ENCODE results near the gene CMYA5. TPM values are rescaled to one million over a fixed set of nuclear protein-coding genes. Genes with fewer than 3 reads are reported as not detected.

The CMYA5 gene
- total RNA-seq, 1 donor from 2014 or later, result 0.74 TPM

- H3K4me1 Mint-ChIP-seq (ENCODE audit: low read depth, unreplicated experiment), result no peaks in the 10 kb centered on the region
- H3K9me3 Mint-ChIP-seq (ENCODE audit: unreplicated experiment), result no peaks in the 10 kb centered on the region
- H3K27me3 Mint-ChIP-seq (ENCODE audit: unreplicated experiment), result no peaks in the 10 kb centered on the region
- no peak overlapping the region for H3K27ac Mint-ChIP-seq (ENCODE audit: unreplicated experiment)
- no peaks in the 10 kb centered on the region for H3K36me3 Mint-ChIP-seq (ENCODE audit: unreplicated experiment)
- TF ChIP-seq CTCF (IDR thresholded peaks at IDR 0.05; ENCODE audit: partially characterized antibody, unreplicated experiment), result no peak
- no peak overlapping the region for H3K4me3 Mint-ChIP-seq (ENCODE audit: unreplicated experiment)
- no peak for DNase-seq
These were observed 137.6 kb downstream of the CMYA5 start for GRCh38 chr5:79827159-79827629.

GRCh38 chr5:79829260-79829659 lies 139.6 kb downstream of the CMYA5 start:
- H3K4me1 Mint-ChIP-seq (ENCODE audit: low read depth, unreplicated experiment), result no peaks in the 10 kb centered on the region
- H3K9me3 Mint-ChIP-seq (ENCODE audit: unreplicated experiment), result no peaks in the 10 kb centered on the region
- no peak overlapping the region for H3K4me3 Mint-ChIP-seq (ENCODE audit: unreplicated experiment)
- peak; percentile 58 for DNase-seq
- no peak overlapping the region for H3K27ac Mint-ChIP-seq (ENCODE audit: unreplicated experiment)
- H3K27me3 Mint-ChIP-seq (ENCODE audit: unreplicated experiment), result no peaks in the 10 kb centered on the region
- H3K36me3 Mint-ChIP-seq (ENCODE audit: unreplicated experiment), result no peaks in the 10 kb centered on the region
- peak; percentile 64 for TF ChIP-seq CTCF (IDR thresholded peaks at IDR 0.05; ENCODE audit: partially characterized antibody, unreplicated experiment)

- no peak overlapping the region for H3K4me3 Mint-ChIP-seq (ENCODE audit: unreplicated experiment)
- TF ChIP-seq CTCF (IDR thresholded peaks at IDR 0.05; ENCODE audit: partially characterized antibody, unreplicated experiment), result no peak
- no peak for DNase-seq
- H3K36me3 Mint-ChIP-seq (ENCODE audit: unreplicated experiment), result no peaks in the 10 kb centered on the region
- H3K27ac Mint-ChIP-seq (ENCODE audit: unreplicated experiment), result no peak overlapping the region
- no peaks in the 10 kb centered on the region for H3K4me1 Mint-ChIP-seq (ENCODE audit: low read depth, unreplicated experiment)
- no peaks in the 10 kb centered on the region for H3K9me3 Mint-ChIP-seq (ENCODE audit: unreplicated experiment)
- no peaks in the 10 kb centered on the region for H3K27me3 Mint-ChIP-seq (ENCODE audit: unreplicated experiment)
These were observed 142.0 kb downstream of the CMYA5 start for GRCh38 chr5:79831381-79832309.

GRCh38 chr5:79832911-79833310 lies 143.3 kb downstream of the CMYA5 start:
- DNase-seq, result no peak
- no peaks in the 10 kb centered on the region for H3K27me3 Mint-ChIP-seq (ENCODE audit: unreplicated experiment)
- H3K9me3 Mint-ChIP-seq (ENCODE audit: unreplicated experiment), result no peaks in the 10 kb centered on the region
- H3K36me3 Mint-ChIP-seq (ENCODE audit: unreplicated experiment), result no peaks in the 10 kb centered on the region
- no peak for TF ChIP-seq CTCF (IDR thresholded peaks at IDR 0.05; ENCODE audit: partially characterized antibody, unreplicated experiment)
- no peaks in the 10 kb centered on the region for H3K4me1 Mint-ChIP-seq (ENCODE audit: low read depth, unreplicated experiment)
- H3K4me3 Mint-ChIP-seq (ENCODE audit: unreplicated experiment), result no peak overlapping the region
- no peak overlapping the region for H3K27ac Mint-ChIP-seq (ENCODE audit: unreplicated experiment)

All from glutamatergic neuron (in vitro differentiated cells).